Stimulated activated naive CD4-positive, alpha-beta T cell treated with Interleukin-2 at 50 U/mL for 16 hours (primary cell): ENCODE data around the gene PIK3CA.
"Not testable (repeated sequence)": the region's sequence is repeated elsewhere in the genome, so short reads cannot be mapped to it uniquely, and the experiment has no call there.

Experiments
- DNase-seq: peaks from one replicate; lab custom pipeline; 2025; lab: John Stamatoyannopoulos, UW

The PIK3CA gene

DNA sequence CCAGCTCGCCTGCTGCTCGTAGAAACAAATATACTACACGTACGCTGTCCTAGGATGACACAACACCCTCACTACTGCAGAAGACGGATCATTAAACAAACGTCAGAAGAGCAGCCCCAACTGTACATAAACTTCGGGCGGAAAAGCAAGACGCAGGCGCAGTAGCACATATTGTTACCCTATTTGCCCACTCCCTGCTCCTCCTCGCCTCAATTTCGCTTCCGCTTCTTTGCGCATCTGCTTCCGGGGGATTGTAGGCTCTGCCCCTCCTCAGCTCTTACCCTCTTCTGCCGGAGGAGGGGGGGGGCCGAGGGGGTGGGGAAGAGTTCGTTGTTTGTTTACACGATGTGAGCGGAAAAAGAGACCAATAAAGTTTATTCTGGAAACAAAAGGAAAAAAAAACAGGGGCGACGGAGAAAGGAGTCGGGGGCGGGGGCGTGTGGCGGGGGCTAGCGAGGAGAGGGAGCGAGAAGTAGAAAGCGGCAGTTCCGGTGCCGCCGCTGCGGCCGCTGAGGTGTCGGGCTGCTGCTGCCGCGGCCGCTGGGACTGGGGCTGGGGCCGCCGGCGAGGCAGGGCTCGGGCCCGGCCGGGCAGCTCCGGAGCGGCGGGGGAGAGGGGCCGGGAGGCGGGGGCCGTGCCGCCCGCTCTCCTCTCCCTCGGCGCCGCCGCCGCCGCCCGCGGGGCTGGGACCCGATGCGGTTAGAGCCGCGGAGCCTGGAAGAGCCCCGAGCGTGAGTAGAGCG, at the start of gene PIK3CA:
Gene PIK3CA (plus strand): TSS at position 485 of the 743 bp plus-strand sequence. CDS start 50,469 bp downstream, outside the sequence.
- peak; percentile 95 for DNase-seq

DNA sequence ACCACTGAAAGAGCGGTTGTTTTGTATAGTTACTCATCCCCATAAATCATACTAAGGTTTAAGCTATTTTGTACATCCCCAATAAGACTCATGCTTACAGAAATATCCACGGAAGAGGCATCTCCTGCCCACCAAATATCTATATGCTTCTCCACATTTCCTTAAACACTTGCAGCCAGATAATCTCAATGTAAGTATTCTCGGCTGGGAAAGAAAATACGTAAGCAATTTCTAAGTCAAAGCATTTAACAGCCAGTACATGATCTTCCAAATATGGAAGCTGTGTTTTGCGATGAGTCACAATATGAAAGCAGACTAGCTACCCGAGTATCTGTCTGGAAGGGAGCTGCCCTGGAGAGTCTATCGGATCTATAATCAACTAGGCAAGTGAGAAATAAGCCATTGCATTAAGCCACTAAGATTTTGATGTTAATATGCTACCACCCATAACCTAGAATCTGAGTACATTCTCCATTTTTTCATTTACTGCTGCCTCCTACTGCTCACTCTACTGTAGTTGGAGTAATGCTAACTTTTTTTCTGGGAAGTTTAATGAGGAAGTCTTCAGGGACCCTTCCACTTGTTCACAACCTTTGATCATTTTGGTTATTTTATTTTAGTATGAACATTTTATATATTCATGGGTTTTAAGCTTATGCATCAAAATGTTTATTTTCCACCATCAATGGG, 49.6 kb upstream of the PIK3CA start:
- no peak for DNase-seq

DNA sequence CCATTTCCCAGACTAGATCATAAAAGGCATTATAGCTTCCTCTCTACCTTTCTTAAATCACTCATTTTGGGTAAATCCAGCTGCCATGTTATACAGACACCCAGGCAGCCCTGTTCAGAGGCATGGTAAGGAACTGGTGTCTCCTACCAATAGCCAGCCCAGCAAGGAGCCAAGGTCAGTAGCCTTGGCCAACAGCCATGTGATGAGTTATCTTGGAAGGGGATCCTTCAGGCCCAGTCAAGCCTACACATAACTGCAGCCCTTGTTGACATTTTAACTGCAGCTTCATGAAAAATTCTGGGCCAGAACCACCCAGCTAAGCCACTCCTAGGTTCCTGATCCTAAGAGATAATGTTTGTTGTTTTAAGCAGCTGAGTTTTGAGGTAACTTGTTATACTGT, 47.5 kb upstream of the PIK3CA start:
- no peak for DNase-seq

DNA sequence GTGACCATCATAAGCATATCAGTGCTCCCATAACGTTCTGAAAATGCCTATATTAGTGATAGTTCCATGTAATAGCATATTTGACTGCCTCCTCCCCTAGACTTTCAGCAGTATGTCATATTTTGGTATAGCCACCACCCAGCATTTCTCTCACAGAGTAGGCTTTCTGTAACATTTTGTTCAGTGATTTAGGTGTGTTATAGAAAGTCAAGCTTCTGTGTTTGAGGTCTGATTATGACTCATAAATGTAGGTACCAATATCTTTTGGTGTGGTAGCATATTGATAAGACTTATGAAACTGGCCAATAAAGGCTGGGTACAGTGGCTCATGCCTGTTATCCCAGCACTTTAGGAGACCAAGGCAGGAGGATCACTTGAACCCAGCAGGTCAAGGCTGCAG, 42.3 kb upstream of the PIK3CA start:
- DNase-seq = no peak

DNA sequence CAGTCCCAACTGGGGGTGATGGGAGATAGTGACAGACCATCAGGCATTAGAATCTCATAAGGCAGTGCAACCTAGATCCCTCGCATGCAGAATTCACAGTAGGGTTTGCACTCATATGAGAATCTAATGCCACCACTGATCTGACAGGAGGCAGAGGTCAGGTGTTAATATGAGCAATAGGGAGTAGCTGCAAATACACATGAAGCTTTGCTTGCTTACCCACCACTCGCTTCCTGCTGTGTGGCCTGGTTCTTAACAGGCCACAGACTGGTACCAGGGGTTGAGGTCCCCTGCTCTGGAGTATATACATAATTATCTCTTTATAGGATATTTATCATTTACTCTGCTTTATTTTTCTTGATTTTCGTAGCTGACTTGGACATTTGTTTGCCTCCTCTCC, 40.5 kb upstream of the PIK3CA start:
- no peak for DNase-seq

DNA sequence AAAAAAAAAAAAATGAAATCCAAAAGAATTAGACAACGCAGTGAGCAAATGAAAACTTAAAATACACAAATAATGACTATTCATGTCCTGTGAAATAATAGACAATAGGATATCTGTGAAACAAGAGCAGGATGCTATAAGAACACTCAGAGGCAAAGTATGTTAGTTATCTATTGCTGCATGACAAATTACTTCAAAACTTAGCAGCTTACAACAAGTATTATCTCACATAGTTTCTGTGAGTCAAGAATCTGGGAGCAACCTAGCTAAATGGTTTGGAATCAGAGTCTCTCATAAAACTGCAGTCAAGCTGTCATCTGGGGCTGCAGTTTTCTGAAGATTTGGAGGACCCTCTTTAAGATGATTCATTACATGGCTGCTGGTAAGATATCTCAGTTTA, 40.1 kb upstream of the PIK3CA start:
- DNase-seq = no peak

DNA sequence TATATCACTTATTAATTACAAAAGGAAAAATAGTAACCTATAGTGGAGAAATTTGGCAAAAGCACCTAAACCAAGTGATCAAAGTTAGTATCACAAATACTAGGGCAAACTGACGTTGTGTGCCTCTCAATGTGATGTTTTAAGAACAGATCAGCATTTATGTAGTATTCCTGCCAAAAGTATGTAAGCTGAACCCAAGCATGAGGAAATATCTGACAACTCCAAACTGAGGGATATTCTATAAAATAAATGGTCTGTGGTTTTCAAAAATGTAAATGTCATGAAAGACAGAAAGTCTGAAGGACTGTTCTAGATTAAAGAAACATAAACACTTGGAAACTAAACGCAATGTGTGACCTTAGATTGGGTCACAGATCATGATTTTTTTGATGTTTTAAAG, 34.3 kb upstream of the PIK3CA start:
- DNase-seq = no peak

DNA sequence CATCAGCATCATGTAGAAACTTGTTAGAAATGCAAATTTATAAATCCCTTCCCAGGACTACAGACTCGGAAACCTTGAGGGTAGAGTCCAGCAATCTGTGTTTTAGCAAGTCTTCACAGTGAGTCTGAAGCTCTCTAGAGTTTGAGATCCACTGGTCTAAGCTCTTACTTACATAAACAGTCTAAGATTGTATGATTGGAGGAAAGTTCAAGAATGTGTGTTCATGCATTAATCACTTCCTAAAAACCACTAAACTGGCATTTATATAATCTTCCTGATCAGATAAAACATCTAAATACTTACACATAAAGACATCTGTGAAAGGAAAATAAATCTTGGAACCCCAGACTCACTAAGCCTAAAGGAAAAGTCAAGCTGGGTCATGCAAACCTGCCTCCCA, 32.7 kb upstream of the PIK3CA start:
- DNase-seq = not testable (repeated sequence)

DNA sequence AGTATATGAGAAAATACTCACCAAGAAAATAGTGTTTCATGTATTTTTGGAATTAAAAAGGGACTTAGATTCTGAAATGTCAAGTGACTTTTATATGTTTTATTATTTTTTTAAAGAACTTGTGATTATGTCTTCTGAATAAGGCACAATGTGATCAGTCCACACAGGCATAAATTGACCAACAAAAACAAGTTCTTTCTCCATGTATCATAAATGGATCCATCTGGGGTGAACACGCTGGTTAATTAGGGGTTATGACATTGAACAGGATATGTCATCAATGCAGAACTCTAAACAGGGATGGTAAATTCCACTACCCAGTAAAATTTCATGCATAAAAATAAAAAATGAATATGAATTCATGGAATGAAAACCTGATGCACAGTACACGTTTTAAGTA, 31.3 kb upstream of the PIK3CA start:
- no peak for DNase-seq

DNA sequence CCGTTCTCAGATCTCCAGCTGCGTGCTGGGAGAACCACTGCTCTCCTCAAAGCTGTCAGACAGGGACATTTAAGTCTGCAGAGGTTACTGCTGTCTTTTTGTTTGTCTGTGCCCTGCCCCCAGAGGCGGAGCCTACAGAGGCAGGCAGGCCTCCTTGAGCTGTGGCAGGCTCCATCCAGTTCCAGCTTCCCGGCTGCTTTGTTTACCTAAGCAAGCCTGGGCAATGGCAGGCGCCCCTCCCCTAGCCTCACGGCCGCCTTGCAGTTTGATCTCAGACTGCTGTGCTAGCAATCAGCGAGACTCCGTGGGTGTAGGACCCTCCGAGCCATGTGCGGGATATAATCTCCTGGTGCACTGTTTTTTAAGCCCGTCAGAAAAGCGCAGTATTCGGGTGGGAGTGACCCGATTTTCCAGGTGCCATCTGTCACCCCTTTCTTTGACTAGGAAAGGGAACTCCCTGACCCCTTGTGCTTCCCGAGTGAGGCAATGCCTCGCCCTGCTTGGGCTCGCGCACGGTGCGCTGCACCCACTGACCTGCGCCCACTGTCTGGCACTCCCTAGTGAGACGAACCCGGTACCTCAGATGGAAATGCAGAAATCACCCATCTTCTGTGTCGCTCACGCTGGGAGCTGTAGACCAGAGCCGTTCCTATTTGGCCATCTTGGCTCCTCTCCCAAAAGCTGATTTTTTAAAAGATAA, 15.8 kb upstream of the PIK3CA start:
- not testable (repeated sequence) for DNase-seq

DNA sequence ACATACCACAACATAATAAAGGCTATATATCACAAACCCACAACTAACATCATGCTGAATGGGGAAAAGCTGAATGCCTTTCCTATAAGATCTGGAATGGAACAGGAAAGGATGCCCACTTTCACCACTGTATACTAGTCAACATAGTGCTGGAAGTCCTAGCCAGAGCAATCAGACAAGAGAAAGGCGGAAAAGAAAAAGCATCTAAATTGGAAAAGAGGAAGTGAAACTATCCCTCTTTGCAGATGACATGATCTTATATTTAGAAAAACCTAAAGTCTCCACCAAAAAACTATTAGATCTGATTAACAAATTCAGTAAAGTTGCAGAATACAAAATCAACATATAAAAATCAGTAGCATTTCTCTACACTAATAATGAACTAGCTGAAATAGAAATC, 14.6 kb upstream of the PIK3CA start:
- DNase-seq = no peak

DNA sequence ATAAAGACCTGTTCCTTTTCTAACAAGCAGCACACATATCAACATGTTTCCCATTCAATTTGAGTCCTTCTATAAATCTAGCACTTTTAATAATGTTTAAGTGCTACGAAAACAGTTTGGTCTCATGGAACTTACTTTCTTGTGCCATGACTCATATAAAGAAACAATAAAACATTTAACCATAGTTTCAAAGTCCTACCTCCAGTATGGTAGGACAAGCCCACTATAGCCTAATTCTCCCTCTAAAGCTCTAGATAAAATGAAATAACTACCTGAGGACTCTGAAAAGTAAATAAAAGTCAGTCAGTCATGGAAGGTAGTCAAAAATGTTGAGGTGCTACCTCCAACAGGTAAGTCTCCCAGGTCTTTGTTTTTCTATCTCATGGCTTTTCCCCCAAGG, 12.0 kb upstream of the PIK3CA start:
- no peak for DNase-seq

DNA sequence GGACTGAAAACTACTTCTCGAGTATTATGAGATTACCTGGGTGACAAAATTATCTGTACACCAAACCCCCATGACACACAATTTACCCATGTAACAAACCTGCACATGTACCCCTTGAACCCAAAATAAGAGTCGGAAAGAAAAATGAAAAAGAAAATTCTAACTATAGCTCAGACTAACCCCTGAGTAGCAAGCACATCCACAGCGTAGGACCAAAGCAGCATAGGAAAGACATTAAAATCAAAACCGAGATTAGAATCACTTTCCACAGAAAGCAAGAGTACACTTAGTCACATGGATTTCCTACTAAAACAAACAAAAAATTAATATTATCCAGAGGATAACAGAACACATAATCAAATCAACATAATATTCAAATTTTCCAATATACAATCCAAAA, 6.3 kb upstream of the PIK3CA start:
- DNase-seq = no peak

DNA sequence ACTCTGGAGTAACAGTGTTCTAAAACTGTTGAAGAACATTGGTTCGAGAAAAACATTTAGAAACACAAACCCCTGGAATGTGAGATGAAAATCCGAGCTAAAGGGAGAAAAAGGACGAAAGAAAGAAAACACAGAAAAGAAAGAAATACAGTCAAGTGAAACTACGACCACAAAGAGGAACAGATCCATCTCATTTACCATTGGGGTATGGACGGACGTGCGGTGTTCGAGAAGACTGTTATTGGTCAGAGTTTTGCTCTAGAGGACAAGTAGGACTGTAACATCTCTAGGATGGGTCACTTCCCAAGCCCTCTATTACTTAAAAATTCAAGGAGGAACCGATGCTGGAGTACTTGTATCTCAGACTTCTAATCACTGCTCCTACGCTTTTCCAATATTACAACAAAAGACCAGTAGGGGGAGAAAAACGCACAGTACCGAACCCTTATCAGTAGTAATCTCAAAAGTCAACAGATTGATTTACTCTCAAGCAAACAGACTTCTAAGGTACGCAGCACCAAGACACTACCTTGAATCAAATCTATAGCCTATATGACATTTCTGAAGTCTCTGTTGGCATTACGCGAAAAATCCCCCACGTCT, 1.1 kb upstream of the PIK3CA start:
- no peak for DNase-seq

DNA sequence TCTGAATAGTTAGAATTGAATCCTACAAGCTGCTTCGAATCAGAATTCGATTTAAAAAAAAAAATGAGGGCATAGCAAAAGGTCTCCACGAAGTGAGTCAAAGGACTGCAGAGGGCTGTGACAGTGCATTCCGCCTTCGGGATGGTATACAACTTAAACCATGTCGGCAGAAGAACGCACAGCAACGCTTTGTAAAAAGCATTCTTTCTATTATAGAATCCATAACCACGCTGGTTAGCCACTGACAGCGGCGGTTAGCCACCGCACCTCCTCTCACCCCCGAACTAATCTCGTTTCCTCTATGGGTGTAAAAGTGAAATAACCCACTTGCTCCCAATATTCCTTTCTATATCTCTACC, 664 bp upstream of the PIK3CA start:
- DNase-seq = peak; percentile 78

DNA sequence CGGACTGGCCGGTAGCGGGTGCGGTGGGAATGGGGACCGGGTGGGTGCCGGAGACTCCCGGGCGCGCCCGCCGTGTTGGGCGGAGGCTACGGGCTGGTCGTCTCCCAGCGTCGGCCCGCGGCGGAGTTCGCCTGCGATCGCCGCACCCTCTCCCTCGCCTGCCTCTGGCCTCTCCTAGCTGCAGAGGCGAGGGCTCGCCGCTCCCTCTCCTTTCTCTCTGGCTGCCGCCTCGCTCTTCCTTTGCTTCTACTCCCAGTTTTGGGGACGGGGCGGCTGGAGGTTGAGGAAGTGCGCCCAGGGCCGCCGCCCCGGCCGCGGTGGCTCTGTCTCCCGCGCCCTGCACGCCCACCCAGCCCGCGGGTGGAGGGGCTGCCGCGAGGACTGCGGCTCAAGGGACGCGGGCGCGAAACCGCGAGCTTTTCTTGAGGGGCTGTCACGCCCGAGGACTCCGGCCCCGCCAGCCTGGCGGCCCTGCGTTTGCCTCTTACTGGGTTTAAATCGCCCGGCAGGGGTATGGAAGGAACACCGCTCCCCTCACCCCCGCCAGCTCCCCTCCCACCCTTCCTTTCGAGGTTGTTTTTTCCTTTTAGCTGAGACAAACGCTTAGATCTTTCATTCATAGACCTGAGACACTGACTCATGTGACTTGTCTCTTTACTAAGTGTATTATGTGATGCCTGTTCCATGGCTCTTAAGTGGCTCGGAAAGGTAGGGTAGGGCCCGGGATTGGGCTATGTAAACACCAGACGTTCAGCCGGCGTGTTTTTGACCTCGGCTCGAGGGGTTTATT, 654 bp downstream of the PIK3CA start:
- DNase-seq = peak; percentile 63

DNA sequence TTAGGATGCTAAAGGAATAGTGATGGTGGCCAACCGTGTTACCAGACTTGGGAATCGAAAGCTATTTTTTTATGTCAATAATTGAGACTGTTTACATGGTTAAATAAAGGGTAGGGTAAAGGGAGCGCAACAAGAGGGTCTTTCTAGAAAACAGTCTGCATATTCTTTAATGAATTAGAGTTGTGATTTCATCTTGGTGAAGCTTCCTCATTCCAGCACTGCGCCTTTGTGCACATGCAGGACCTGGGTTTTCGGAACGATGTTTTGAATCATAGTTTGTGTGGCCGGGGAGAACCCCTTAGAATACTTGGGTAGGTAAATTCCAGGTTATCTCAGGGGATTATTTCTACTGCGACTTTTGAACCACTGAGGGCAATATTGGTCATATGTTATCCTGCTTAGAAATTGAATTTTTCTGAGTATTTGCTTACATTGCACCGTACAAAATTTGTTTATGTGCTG, 1.3 kb downstream of the PIK3CA start:
- peak; percentile 32 for DNase-seq

DNA sequence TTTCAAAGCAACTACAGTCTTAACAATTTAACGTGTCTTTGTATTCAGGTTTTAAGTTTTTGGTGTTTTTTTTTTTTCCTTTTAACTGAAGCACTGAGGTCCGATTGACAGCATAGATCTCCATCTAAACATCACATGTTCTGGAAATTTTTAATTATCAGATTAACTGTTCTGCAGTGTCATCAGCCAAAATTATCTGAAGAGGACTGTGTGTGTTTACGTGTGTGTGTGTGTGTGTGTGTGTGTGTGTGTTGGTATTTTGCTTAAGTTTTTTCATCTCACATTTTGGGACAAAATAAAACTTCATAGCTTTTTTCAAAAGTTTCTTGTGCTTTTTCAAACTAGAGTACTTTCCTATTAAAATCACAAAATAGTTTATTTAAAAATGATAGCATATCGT, 1.8 kb downstream of the PIK3CA start:
- DNase-seq = no peak

DNA sequence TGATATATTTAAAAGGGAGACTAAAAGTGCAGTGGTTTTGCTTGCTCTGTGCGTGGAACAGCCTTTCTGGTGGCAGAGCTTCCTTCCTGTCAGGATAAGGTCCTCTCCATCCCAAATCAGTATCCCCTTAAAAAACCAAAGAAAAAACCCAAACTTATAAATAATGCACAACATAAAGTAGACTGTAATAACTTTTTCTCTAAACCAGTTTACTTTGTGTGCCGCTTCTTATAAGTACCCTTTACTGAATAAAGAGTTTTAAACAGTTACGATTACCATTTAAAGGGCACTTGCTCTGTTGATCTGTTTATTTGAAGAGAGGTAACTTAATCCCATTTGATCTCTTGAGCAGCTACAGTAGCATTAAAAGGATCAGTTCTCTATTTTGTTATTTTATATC, 2.5 kb downstream of the PIK3CA start:
- no peak for DNase-seq

DNA sequence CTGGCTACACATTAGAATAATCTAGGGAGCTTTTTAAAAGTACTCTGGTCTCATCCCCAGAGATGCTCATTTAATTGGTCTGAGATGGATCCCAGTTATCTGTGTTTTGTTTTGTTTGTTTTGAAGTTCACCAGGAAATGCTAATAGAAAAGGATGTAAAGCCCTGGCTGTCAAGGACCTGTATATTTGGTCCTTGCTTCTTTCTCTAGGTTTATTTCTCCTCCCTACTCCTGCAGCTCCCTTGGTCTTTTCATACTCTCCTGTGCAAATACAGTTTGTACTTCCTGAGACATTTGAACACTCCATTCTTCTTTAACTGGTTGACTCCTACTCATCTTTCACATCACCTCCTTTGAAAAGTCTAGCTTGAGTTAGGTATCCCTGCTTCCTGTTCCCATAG, 3.3 kb downstream of the PIK3CA start:
- DNase-seq = no peak

DNA sequence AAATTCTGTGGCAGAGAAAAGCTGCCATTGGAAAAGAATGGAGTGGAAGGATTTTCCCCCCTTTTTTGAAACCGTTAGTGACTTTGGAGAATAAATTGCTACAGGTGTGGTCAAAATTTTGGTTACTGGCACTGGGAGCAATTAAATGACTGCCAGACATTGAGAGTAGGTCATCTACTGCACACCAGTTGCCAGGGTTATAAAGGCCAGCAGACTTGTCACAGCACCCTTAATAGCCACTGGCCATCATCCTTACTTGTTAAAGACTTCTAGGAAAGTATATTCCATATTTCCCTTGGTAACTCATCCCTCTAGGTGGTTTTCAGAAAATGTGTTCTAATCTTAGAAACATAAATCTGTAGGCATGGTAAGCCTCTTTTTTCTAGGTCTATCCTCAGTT, 8.0 kb downstream of the PIK3CA start:
- DNase-seq = no peak

DNA sequence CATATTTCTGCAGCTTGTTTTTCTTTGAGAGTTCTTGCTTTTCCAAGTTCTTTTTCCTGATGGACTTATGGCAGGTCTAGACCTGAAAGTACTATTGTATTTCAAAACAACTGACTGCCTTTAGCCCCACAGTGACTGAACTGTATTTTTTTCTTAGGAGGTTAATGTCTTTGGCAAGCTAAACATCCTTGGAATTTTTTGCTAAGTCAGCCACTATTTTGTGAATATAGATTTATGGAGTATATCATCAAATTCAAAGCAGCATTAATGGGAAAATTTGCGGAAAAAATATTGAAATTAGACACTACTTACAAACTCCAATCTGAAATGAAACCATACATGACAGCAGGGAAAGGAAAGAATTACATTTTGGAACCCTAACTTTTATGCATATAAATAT, 8.6 kb downstream of the PIK3CA start:
- DNase-seq = no peak
